Keratinocyte (primary cell): ENCODE results near the gene SLC38A7. TPM values are rescaled to one million over a fixed set of nuclear protein-coding genes. Genes with fewer than 3 reads are reported as not detected.

Source experiments
- DNase-seq: peaks from one replicate; pipeline ENCODE4 v3.0.0-alpha.2; 2011; ENCODE audit warnings: low read depth, missing footprints, low spot score
- FAIRE-seq: peaks from 2 replicates; lab custom pipeline; 2011; peaks lifted over from hg19 to GRCh38; lab: Jason Lieb, UNC
- H2AFZ ChIP-seq: 2 replicates; pipeline ENCODE4 v1.6.0; 2012; ENCODE audit warnings: low read length, control low read depth, inconsistent platforms; ENCODE audit not compliant: control insufficient read depth
- H3K27ac ChIP-seq: 2 replicates; pipeline ENCODE4 v1.5.1; 2011; ENCODE audit warnings: low read length; ENCODE audit not compliant: control insufficient read depth, insufficient read depth
- H3K27me3 ChIP-seq: 3 replicates; pipeline ENCODE4 v1.6.0; 2011; ENCODE audit warnings: low read length; ENCODE audit not compliant: control insufficient read depth, insufficient read depth; ENCODE audit errors: extremely low read depth
- H3K36me3 ChIP-seq, 2 experiments: 2 replicates in 1 of 2; 3 replicates in 1 of 2; pipeline ENCODE4 v1.5.1; 2011; ENCODE audit warnings: low read length in 2 of 2, mild to moderate bottlenecking in 1 of 2; ENCODE audit not compliant: control insufficient read depth in 2 of 2, insufficient read depth in 2 of 2; ENCODE audit errors: extremely low read depth in 1 of 2
- H3K4me1 ChIP-seq: 3 replicates; pipeline ENCODE4 v1.5.1; 2011; ENCODE audit warnings: low read length; ENCODE audit not compliant: control insufficient read depth, insufficient read depth; ENCODE audit errors: extremely low read depth
- H3K4me2 ChIP-seq: 3 replicates; pipeline ENCODE4 v1.6.0; 2011; ENCODE audit warnings: low read depth, low read length; ENCODE audit not compliant: control insufficient read depth, insufficient read depth; ENCODE audit errors: extremely low read depth
- H3K4me3 ChIP-seq, 3 experiments: fragments of 200-600 bp in 1 of 3; sonication (generic) in 1 of 3; 2 replicates in 2 of 3; 3 replicates in 1 of 3; pipeline ENCODE4 v1.5.1; 2011 to 2016; ENCODE audit warnings: low read length in 3 of 3, mild to moderate bottlenecking in 3 of 3, control low read depth in 2 of 3, inconsistent platforms in 1 of 3, low read depth in 1 of 3, mixed read lengths in 1 of 3, mixed run types in 1 of 3, moderate library complexity in 1 of 3; ENCODE audit not compliant: control insufficient read depth in 2 of 3, insufficient read depth in 2 of 3; ENCODE audit errors: extremely low read depth in 1 of 3
- H3K79me2 ChIP-seq: 2 replicates; pipeline ENCODE4 v1.6.0; 2012; ENCODE audit warnings: low read length; ENCODE audit not compliant: control insufficient read depth, insufficient read depth
- H3K9ac ChIP-seq: 3 replicates; pipeline ENCODE4 v1.6.0; 2011; ENCODE audit warnings: low read length; ENCODE audit not compliant: control insufficient read depth, insufficient read depth; ENCODE audit errors: extremely low read depth
- H3K9me1 ChIP-seq: 3 replicates; pipeline ENCODE4 v1.6.0; 2011; ENCODE audit warnings: low read length; ENCODE audit not compliant: control insufficient read depth, insufficient read depth; ENCODE audit errors: extremely low read depth
- H3K9me3 ChIP-seq: 2 replicates; pipeline ENCODE4 v1.5.1; 2012; ENCODE audit warnings: low read depth, low read length; ENCODE audit not compliant: control insufficient read depth
- H4K20me1 ChIP-seq: 3 replicates; pipeline ENCODE4 v1.6.0; 2011; ENCODE audit warnings: low read length; ENCODE audit not compliant: control insufficient read depth, insufficient read depth; ENCODE audit errors: extremely low read depth
- CTCF ChIP-seq, 3 experiments: IDR thresholded peaks in 1 of 3; conservative IDR thresholded peaks in 1 of 3; optimal IDR thresholded peaks in 1 of 3; 2 replicates in 2 of 3; 3 replicates in 1 of 3; pipeline versions ENCODE3 to v1.5.1; 2011; ENCODE audit warnings: low read length in 3 of 3, mild to moderate bottlenecking in 3 of 3, moderate library complexity in 2 of 3, control low read depth in 1 of 3, inconsistent platforms in 1 of 3; ENCODE audit not compliant: insufficient read depth in 2 of 3; ENCODE audit errors: extremely low read depth in 1 of 3
- EZH2 ChIP-seq: IDR thresholded peaks from one replicate; pipeline ENCODE4 v1.6.1; 2012; ENCODE audit warnings: inconsistent platforms, mild to moderate bottlenecking, low read length, moderate library complexity
- dilution Hi-C: fragments of 300-500 bp; cut with MboI; formaldehyde crosslinking; loops from one replicate; pipeline ENCODE4 v1.7.0; 2020; ENCODE audit warnings: low sequenced_read_pairs; ENCODE audit not compliant: extremely low pct_ligation_motif_present
- polyA plus RNA-seq, 5 experiments: library from polyadenylated mRNA; depleted of rRNA in 3 of 5; stranded (reverse) in 3 of 5; stranded (forward) in 1 of 5; unstranded in 1 of 5; fragments of >200 nt; gene quantifications; 1 replicate in 1 of 5; 2 replicates in 3 of 5; 3 replicates in 1 of 5; pipeline versions ENCODE4 v1.2.1 to v1.2.3, GENCODE V29; 2011 to 2012; ENCODE audit warnings: missing spikeins in 2 of 5, low read depth in 1 of 5, low replicate concordance in 1 of 5

SLC38A7 gene
- polyA plus RNA-seq, 1 donor (not counting 4 experiments of a cell fraction or from before 2014, with no cell fraction given), result 11.2 TPM

- H3K27me3 ChIP-seq, result no peaks in the 10 kb centered on the region
- no peak overlapping the region for H3K9ac ChIP-seq
- no peak overlapping the region for H3K27ac ChIP-seq
- TF ChIP-seq EZH2 (no peak), CTCF (optimal IDR thresholded peaks at IDR 0.05 in 1 of 3, IDR thresholded peaks at IDR 0.05 in 1 of 3, conservative IDR thresholded peaks at IDR 0.05 in 1 of 3; ENCODE audit: extremely low read depth in 1 of 3, insufficient read depth in 2 of 3, low read length in 3 of 3) (no peak)
- peaks cover 21 to 22% of the 10 kb centered on the region in 2 experiments for H3K36me3 ChIP-seq
- H3K4me2 ChIP-seq, result no peak overlapping the region
- H3K9me3 ChIP-seq, result no peaks in the 10 kb centered on the region
- H3K4me3 ChIP-seq, result no peak overlapping the region
- H4K20me1 ChIP-seq, result peaks cover 8% of the 10 kb centered on the region
- H3K79me2 ChIP-seq, result peaks cover 91% of the 10 kb centered on the region
- dilution Hi-C loops, result no loop called here
- no peak overlapping the region for H2AFZ ChIP-seq
- no peak for FAIRE-seq
- DNase-seq, result no peak
- no peaks in the 10 kb centered on the region for H3K9me1 ChIP-seq
- no peaks in the 10 kb centered on the region for H3K4me1 ChIP-seq
These were observed 64.2 kb downstream of the SLC38A7 start for GRCh38 chr16:58620396-58620795.

GRCh38 chr16:58615280-58615679 lies 69.3 kb downstream of the SLC38A7 start:
- H2AFZ ChIP-seq, result no peak overlapping the region
- peaks cover 97% of the 10 kb centered on the region for H3K79me2 ChIP-seq
- no peak overlapping the region for H3K27ac ChIP-seq
- peaks cover 9% of the 10 kb centered on the region for H3K4me1 ChIP-seq
- TF ChIP-seq CTCF (optimal IDR thresholded peaks at IDR 0.05 in 1 of 3, IDR thresholded peaks at IDR 0.05 in 1 of 3, conservative IDR thresholded peaks at IDR 0.05 in 1 of 3; ENCODE audit: extremely low read depth in 1 of 3, insufficient read depth in 2 of 3, low read length in 3 of 3), result no peak
- no peak for TF ChIP-seq EZH2
- H3K4me2 ChIP-seq, result no peak overlapping the region
- dilution Hi-C loops, result no loop called here
- no peak overlapping the region for H3K4me3 ChIP-seq
- H4K20me1 ChIP-seq, result peaks cover 8% of the 10 kb centered on the region
- no peaks in the 10 kb centered on the region for H3K9me3 ChIP-seq
- no peaks in the 10 kb centered on the region for H3K9me1 ChIP-seq
- peaks cover 11 to 15% of the 10 kb centered on the region in 2 experiments for H3K36me3 ChIP-seq
- FAIRE-seq, result peak; percentile 5
- H3K9ac ChIP-seq, result no peak overlapping the region
- no peaks in the 10 kb centered on the region for H3K27me3 ChIP-seq
- no peak for DNase-seq

Other genes starting within 250 kb of the SLC38A7 start
- 1.1 to 4.3 TPM (median 1.3 TPM) in 3 replicates for gene NDRG4, start 184.6 kb downstream of the SLC38A7 start, polyA plus RNA-seq
- gene SETD6, start 169.3 kb downstream of the SLC38A7 start, polyA plus RNA-seq, result 9.6 to 13.5 TPM (median 10.3 TPM) in 3 replicates
- gene CNOT1, start 54.9 kb downstream of the SLC38A7 start, polyA plus RNA-seq, result 135 to 196 TPM (median 163 TPM) in 3 replicates
- gene GOT2, start 49.5 kb upstream of the SLC38A7 start, polyA plus RNA-seq, result 46.2 to 174 TPM (median 99.2 TPM) in 3 replicates